GM18870 (cell line): ENCODE data around the gene RILP.

Source experiments
- ATAC-seq: cut with Tn5 transposase; IDR thresholded peaks from one replicate; pipeline ENCODE4 v1.9.1; 2021; ENCODE audit warnings: moderate library complexity; ENCODE audit not compliant: unreplicated experiment

Gene RILP

DNA sequence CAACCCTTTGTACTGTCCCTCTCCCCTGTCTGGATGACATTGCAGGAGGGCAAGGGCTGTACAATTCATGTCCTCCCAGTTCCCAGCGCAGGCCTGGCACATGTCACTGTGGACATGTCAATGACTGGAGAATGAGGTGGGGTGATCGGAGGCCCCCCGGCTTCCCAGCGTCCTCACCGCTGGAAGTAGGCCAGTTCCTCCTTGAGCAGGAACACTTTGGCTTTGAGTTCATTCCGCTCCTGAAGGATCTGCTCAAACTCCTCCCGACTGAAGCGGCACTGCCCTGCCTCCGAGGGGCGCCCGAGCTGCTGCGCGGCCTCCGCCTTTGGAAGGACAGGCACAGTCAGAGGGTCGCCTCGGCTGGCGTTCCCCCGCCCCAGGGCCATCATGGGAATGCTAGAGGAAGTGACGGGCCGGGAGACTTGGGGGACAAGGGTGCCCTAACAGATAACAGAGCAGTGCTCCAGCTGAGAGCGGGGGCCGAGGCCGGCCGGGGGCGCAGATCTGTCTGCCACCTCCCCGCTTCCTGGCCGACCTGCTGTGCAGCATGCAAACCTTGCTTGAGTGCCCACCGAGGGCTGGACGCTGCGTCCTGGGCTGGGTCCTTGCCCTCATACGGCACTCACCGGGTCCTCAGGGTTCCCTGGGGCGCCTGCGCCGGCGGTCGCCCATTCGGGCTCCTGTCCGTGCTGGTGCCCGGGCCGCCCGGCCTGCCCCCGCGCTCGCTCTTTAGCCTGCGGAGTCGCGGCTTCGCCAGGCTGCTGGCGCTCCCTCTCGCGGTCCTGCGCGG lies 1.3 kb downstream of the RILP start:
- no peak for ATAC-seq

DNA sequence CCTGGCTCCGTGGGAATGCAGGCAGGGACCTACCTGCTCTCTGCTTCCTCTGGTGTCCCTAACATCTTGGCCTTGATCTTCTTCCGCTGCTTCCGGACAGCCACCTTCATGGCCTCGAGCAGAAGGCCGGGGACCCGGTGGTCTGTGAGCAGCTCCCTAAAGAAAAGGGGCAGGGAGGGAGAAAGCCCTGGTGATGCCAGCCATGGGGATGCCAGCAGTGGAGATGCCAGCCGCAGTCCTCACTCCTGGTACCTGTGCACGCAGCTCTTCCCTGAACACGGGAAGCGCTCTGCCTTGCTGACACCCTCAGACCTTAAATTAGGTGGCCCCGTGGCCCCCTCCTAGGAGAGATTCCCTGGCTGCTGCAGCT lies 1.9 kb downstream of the RILP start:
- no peak for ATAC-seq

DNA sequence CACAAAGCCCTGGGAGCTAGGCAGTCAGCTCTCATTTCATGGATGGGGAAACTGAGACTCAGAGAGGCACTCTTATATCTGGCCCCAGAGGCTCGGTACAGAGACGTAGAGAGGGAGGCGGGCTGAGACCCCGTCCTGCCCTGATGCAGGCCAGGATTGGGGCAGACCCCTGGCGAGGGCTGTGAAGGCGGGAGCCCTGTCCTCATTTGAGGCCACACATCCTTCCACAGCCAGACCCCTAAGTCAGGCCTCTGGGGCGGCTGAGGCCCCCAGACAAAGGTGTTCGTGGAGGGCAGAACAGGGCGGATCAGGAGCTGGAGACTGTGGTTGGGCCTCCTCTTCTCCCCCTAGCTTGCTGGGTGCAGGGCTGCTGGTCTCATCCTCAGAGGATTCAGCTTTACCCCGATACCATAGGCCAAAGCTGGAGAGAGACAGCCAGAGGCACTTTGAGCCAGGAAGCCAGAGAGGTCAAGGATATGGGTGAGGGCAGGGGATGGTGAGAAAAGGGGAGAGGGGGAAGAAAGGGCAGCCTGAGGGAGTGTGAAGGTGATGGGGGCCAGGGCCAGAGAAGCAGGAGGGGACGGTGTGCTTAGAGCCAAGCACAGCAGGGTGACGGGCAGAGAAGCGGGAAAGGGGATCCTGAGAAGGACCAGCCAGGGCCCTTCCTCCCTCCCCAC lies 3.3 kb downstream of the RILP start:
- ATAC-seq, result no peak

DNA sequence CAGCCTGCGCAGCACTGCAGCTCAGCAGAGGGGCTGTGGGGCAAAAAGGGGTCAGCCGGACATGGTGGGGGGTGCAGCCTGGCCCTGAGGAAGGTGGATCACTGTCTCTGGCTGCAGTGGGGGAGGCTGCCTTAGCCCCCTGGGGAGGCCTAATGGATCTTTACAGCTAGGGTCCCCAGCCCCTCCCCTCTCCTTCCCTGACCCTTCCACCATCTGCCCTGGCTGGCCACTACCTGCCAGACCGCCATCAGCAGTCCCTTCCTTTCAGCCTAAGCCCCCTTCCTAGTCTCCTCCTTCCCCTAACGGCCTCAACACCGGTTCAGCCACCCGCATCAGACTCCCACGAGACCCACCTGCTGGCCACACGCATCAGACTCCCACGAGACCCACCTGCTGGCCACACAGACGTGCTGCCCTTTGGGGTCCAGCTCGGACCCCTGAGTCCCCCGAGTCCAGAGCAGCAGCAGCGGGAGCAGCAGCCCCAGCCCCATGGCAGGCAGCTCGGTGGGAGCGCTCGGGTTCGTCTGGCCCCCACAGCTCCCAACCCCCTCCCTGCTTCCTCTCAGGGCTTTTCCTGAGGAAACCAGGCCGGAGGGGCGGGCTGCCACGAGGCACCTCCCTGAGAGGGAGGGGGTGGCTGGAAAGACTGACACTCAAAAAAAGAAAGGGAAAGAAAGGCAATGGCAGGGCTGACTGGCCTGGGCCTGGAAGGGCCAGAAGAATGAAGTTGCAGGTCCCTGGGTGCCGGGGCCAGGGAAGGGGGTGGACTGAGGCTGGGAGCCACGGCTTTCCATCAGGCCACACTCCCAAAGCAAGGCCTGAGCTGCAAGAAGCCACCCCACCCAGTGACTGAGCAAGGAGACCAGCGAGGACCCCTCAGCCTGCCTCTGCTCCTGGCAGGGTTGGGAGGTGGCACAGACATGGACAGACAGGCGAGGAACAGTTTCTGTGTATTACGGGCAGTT lies 4.2 kb downstream of the RILP start, which contains the start of gene SCARF1:
TSS of gene SCARF1 (minus strand) at position 526 of the 965 bp plus-strand sequence. CDS start at position 491, 35 bp downstream.
- no peak for ATAC-seq

DNA sequence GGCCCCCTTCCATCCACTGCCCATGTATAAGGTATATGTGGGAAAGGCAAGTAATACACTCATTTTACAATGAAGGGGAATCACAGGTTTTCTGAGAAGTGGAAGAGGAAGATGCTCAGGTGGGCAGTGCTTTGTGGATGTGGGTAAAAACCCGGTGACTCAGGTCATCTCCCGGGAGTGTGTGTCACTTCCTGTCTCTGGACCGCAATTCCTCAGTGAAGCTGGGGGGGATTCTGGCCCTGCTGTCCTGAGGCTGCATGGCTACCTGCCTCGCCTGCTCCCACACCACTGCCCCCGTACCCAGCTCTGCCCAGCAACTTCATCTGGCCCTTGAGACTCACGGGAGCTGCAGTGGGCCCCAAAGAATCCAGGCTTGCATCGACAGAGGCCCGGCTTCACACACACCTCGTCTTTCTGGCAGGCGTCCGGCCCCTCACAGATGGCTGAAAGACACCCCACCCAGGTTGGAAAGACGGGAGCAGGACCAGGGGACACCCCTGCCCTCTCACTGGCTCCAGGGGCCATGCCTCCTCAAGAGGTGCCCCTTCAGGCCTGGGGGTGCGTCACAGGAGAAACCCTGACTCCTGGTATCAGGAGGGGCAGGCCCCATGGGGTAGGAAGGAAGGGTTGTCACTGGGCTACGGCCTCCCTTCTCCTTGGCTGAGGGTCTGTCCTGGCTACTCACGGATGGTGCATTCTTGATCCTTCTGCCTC lies 5.0 kb downstream of the RILP start:
- ATAC-seq, result no peak

DNA sequence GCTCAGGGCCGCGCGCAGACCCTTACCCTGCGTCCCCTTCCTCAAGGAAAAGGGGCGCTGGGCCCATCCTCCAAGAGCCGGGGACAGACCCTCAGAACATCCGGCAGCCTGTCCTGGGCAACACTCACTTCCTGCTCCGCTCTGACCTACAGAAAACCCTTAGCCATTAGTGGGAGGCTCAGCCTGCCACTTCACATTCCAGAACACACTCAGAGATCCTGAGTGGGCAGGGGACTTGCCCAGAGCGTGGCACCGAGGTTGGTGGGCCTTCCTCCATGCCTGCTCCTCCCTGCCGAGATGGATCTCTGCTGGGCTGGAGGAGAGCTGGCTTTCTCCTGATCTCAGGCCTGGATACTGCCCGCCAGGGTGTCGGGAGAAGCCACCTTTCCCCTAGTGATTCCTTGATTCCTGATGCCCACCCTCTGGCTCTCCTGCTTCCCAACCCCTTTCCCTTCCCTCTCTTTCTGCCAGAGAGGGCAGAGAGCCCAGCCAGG lies 5.6 kb downstream of the RILP start:
- no peak for ATAC-seq

DNA sequence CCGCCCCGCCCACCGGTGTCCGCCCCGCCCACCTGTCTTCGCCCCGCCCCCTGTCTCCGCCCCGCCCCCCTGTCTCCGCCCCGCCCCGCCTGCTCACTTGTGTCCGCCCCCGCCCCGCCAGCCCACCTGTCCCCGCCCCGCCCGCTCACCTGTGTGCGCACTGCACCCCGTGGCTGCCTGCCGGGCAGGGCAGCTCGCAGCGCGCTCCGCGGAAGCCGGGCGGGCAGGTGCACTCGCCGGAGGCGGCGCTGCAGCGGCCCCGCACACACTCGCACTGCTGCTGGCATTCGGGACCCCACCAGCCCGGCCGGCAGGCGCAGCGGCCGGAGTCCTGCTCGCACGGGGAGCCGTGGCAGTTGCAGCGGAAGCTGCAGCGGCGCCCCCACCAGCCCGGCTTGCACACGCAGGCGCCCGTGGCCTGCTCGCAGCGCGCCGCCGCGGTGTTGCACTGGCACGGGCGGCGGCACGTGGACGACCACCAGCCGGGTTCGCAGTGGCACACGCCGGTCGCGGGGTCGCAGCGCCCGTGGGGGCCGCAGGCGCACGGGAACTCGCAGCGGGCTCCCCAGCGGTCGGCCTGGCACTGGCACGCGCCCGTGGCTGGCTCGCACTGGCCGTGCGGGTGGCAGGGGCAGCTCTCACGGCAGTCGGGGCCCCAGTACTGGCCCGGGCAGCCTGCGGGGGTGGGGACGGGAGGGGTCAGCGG lies 6.2 kb downstream of the RILP start:
- no peak for ATAC-seq

DNA sequence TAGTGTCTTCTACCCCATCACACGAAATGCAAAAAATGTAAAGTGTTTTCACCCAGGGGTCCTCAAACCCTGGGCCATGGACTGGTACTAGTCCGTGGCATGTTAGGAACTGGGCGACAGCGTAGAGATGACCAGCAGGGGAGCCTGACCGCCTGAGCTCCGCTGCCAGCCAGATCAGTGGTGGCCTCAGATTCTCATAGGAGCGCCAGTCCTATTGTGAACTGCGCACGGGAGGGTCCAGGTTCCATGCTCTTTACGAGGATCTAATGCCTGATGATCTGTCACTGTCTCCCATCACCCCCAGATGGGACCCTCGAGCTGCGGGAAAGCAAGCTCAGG lies 8.6 kb downstream of the RILP start:
- ATAC-seq, result no peak

DNA sequence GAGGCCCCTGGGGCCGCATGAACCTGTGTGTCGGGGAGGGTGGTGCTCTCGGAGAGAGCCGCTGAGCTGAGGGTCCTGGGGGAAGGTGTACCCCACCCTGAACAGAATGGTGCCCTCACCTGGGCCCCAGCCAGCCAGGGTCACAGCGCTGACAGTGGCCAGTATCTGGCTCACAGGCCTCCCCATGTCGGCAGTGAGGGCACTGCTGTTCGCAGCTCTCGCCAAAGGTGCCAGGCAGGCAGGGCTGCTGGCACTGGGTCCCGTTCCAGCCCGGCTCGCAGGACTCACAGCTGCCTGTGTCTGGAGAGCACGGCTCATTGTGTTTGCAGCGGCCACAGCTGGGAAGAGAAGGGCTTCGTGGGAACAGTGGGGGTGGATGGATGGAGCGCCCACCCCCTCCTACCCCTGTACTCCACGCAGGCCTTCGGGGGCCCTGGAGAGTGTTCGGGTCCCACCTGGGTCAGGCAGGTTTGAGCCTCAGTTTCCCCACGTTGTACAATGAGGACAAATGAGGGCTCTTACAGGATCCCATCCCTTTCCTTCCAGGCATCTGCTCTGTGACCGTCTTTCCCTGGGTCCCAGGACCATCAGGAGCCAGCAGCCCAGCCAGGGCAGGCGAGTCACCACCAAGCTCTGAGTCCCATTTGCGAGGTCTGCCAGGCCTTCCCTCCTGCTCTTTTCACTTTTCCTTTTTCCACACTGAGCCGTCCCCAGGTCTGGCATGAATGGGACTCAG lies 9.2 kb downstream of the RILP start:
- no peak for ATAC-seq

DNA sequence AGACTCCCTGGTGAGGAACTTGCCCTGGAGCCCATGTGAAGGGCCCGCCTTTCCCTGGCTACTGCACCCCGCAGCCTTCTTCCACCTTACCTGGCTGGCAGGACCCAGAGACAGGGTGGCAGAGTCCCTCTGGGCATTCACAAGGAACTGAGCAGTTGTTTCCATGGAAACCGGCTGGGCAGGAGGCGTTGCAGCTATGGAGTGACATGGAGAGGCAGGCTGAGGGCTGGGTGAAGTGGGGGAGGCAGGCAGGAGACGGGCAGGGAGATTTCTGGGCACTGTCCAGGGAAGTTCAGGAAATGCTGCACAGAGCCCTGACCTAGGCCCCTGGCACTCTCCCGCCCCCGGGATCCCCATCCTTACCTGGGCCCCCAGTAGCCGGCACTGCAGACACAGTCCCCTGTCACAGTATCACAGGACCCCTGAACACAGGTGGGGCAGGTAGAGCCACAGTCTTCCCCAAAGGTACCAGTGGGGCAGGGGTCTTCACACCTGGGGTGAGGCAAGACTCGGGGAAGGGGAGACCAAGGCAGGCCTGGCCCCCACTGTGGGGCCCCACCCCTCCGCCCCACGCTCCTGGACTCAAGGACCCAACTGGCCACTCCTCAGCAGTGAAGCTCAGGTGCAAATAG lies 10.0 kb downstream of the RILP start:
- ATAC-seq, result no peak

DNA sequence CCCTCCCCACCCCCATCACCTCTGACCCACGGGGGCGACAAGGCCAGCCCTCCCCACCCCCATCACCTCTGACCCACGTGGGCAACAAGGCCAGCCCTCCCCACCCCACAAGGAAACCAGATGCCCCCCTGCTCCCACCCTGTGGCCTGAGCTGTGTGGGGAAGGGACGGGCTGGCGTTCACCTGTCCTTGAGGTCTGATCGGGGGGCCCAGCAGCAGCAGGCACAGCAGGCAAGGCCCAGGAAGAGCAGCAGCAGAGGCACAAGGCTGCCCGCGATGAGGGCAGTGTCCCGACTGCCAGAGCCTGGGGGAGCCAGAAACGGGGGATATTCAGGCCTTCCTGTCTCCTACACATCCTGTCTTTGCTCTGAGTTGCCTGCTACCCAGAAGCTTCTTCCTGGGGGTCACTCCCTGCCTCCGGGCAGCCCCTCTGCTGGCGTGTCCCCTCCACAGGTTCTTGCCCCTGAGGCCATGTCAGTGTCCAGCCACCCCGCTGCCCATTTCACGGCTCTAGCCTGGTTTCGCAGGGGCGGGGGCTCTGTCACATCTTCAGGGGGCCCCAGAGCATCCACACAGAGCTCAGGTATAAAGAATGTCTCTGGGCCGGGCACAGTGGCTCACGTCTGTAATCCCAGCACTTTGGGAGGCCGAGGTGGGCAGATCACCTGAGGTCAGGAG lies 10.9 kb downstream of the RILP start:
- no peak for ATAC-seq

DNA sequence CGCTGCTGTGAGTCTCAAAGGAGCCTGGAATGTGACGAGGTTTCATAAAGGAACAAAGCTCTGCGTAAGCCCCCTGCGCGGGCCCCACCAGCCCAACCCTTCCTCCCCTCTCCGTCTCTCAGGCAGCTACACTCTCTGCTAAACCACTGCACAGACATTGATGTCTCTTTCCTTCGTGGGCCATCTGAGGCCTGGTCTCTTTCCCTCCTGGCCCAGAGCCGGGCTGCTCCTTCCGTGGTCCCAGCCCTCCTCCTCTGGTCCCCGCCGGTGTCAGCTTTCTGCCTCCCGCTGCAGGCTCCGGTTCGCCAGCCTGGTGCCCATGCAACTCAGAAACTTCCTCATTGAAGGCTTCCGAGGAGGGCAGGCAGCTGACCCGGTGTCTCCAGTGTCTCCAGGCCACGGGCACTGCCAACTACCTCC lies 11.5 kb downstream of the RILP start:
- ATAC-seq, result no peak

DNA sequence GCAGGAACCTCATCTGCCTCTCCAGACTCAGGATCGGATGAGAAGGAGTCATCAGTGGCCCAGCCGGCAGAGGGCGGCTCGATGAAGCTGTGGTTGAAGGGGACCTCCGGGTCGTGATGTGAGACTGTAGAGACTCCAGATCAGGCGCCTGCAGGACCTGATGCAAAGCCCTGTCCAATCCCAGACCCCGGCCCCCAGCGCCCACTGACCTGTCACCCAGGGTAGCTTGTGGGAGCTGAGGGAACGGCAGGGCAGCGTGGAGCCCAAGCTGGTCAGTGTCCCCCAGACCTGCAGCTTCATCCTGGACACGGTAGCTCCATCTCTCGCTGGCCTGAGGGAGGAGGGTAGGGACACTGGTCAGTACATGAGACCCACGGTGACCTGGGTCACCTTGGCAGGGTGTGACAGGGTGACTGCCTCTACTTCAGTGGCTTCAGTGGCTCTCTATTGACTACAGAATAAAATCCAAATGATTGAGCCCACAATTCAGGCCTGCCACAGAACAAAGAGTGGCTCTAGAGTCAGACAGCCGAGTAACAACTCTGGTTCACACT lies 12.9 kb downstream of the RILP start:
- ATAC-seq, result no peak

DNA sequence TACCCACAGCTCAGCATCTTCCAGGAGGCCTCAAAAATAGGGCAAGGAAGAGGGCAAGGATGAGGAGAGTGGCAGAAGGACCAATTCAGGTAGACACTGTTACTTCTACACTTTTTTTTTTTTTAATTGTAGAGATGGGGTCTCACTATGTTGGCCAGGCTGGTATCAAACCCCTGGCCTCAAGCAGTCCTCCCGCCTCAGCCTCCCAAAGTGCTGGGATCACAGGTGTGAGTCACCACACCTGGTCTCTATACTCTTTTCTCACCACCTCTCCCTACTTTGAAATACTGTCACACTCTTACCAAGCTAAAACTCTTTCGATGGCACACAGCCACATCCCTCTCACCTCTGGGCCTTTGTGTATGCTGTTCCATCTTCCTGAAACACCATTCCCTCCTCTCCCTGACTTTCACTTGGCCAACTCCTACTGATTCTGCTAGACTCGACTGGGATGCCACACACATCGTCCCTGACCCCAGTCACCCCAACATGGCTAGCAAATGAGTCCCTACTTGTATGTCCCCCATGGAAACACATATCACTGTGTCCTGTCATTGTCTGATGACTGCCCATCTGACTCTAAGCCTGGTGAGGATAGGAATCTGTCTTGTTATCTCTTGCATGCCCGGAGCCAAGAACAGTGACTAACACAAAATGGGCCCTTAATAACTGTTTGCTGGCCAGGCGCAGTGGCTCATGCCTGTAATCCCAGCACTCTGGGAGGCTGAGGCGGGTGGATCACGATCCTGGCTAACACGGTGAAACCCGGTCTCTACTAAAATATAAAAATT lies 13.8 kb downstream of the RILP start:
- ATAC-seq, result no peak

DNA sequence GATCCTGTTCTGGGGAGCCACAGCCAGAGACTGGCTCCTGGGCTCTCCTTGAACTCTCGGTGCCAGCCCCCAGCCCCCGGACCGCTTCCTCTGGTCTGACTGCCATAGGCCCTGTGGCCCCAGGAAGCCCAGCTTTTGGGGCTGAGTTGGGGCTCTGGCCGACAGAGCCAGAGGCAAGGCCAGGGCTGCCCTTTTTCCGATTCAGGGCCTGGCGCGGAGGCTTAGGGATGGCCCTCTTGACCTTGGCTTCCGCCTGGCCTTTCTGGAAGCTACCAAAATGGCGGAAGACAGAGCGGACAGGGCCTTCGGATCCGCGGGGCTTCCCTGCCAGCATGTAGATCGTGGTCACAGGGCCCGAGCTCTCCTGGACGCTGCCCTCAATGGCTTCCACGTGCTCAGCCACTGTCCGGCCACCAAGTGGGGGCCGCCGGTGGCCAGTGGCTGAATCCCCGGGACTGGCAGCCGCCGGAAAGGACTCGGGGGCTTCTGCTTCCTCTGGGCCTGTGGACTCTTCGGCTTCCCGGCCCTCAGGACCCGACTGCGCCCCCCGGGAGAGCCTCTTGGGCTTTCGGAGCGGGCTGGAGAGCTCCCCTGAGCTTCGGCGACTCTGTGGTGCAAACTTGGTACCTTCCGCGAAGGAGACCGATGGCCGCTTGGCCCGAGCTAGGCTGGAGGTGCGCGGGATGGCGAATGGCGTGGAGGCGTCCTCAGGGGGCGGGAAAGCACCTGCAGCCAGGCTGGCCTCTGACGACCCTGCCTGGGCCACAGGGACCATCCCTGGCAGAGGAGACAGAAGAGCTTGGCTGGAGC lies 14.6 kb downstream of the RILP start:
- ATAC-seq, result no peak

DNA sequence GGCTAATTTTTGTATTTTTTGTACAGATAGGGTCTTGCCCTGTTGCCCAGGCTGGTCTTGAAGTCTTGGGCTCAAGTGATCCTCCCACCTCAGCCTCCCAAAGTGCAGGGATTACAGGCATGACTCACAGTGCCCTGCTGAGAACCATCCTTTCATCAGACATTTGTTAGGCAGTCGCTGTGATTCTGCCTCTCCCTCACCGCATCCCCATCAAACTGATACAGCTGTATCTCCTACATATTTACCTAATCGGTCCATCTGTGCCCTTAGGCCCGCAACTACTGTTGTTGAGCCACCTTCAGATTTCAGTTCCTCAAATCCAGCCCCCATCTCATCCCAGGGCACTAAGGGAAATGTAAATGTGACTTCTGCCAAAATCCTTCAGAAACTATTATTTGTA lies 19.0 kb downstream of the RILP start:
- ATAC-seq, result no peak
